Lower lobe of right lung (tissue), 2 donors: ENCODE results near the gene HMBS. TPM values are rescaled to one million over a fixed set of nuclear protein-coding genes. Genes with fewer than 3 reads are reported as not detected.

Experiments
- ATAC-seq, 2 donors: fragments of 200-7000 bp; cut with Tn5 transposase; one replicate each; pipeline ENCODE4 v1.9.1; 2020 to 2022; ENCODE audit warnings: mild to moderate bottlenecking in 2 of 2, moderate library complexity in 2 of 2
- DNase-seq: peaks from one replicate; pipeline ENCODE4 v3.0.0-alpha.2; 2020
- H3K27ac ChIP-seq: fragments of 200-600 bp; one replicate; pipeline ENCODE4 v1.8.0; 2022
- H3K27me3 ChIP-seq: fragments of 200-600 bp; one replicate; pipeline ENCODE4 v1.8.0; 2022; ENCODE audit warnings: low read depth
- H3K36me3 ChIP-seq: fragments of 200-600 bp; one replicate; pipeline ENCODE4 v1.8.0; 2022; ENCODE audit warnings: mild to moderate bottlenecking
- H3K4me1 ChIP-seq: fragments of 200-600 bp; one replicate; pipeline ENCODE4 v1.8.0; 2022
- H3K4me3 ChIP-seq: fragments of 200-600 bp; one replicate; pipeline ENCODE4 v1.8.0; 2022; ENCODE audit warnings: mild to moderate bottlenecking
- H3K9me3 ChIP-seq: fragments of 200-600 bp; one replicate; pipeline ENCODE4 v1.8.0; 2022
- intact Hi-C: fragments of 100-400 bp; cut with DNase I; formaldehyde crosslinking; loops from one replicate; pipeline ENCODE4 v1.11.0; 2022
- total RNA-seq: library from RNA; stranded (reverse); fragmentation: NEBNext Ultra II Directional; extraction: Animal tissue kit (Norgen Biotek cat#: 25700); gene quantifications from one replicate; pipeline ENCODE4 v1.2.1, GENCODE V29; 2021
- TF ChIP-seq, protein P1 (sequence below): fragments of 200-600 bp; IDR thresholded peaks from one replicate; pipeline ENCODE4 v1.8.0; 2022; ENCODE audit warnings: antibody characterized with exemption, mild to moderate bottlenecking
- donor health status: DM: no; HTN: yes; CAD: no; lungs with severe emphysema.

The HMBS gene
- total RNA-seq, 1 donor from 2014 or later: 16.7 TPM

DNA sequence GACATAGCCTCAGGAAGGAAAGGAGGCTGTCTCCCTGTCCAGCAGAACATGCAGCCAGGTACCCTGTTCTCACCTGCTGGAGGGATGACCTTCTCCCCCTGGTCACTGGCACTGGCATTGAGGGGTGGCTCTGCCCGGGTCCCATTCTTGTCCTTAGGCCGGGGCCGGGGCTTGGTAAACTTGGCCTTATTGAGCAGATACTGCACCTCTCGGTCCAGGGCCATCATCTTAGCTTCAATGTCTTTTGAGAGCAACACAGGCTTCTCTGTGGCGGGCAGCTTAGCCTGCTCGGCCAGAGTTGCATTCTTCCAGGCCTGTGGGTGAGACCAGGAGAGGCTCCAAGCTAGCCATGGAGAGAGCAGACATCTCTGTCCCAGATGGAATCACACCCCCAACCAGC, 38.2 kb upstream of the HMBS start:
- Histone ChIP-seq H3K4me3 (no peak overlapping the region), H3K27me3 (no peaks in the 10 kb centered on the region), H3K36me3 (peaks cover 72% of the 10 kb centered on the region), H3K27ac (no peak overlapping the region), H3K4me1 (no peaks in the 10 kb centered on the region), H3K9me3 (no peaks in the 10 kb centered on the region)
- no peak for DNase-seq
- TF ChIP-seq, protein P1, sequence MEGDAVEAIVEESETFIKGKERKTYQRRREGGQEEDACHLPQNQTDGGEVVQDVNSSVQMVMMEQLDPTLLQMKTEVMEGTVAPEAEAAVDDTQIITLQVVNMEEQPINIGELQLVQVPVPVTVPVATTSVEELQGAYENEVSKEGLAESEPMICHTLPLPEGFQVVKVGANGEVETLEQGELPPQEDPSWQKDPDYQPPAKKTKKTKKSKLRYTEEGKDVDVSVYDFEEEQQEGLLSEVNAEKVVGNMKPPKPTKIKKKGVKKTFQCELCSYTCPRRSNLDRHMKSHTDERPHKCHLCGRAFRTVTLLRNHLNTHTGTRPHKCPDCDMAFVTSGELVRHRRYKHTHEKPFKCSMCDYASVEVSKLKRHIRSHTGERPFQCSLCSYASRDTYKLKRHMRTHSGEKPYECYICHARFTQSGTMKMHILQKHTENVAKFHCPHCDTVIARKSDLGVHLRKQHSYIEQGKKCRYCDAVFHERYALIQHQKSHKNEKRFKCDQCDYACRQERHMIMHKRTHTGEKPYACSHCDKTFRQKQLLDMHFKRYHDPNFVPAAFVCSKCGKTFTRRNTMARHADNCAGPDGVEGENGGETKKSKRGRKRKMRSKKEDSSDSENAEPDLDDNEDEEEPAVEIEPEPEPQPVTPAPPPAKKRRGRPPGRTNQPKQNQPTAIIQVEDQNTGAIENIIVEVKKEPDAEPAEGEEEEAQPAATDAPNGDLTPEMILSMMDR: no peak
- no peak for ATAC-seq
- intact Hi-C loops: no loop called here

- no peak overlapping the region for H3K4me3 ChIP-seq
- DNase-seq (no peak), ATAC-seq (no peak)
- TF ChIP-seq, protein P1: no peak
- no peak overlapping the region for H3K27ac ChIP-seq
- no peaks in the 10 kb centered on the region for H3K27me3 ChIP-seq
- H3K9me3 ChIP-seq: no peaks in the 10 kb centered on the region
- intact Hi-C loops: no loop called here
- H3K4me1 ChIP-seq: no peaks in the 10 kb centered on the region
- peaks cover 80% of the 10 kb centered on the region for H3K36me3 ChIP-seq
Observed at GRCh38 chr11:119047205-119047604, 37.5 kb upstream of the HMBS start.

GRCh38 chr11:119048644-119049043, 36.0 kb upstream of the HMBS start:
- TF ChIP-seq, protein P1: no peak
- Histone ChIP-seq H3K9me3 (no peaks in the 10 kb centered on the region), H3K4me3 (no peak overlapping the region), H3K27ac (no peak overlapping the region), H3K36me3 (peaks cover 94% of the 10 kb centered on the region), H3K4me1 (no peaks in the 10 kb centered on the region), H3K27me3 (no peaks in the 10 kb centered on the region)
- ATAC-seq (no peak), DNase-seq (no peak)
- intact Hi-C loops: no loop called here

- intact Hi-C loops: no loop called here
- DNase-seq: no peak
- H3K27ac ChIP-seq: no peak overlapping the region
- H3K36me3 ChIP-seq: peaks cover 98% of the 10 kb centered on the region
- TF ChIP-seq, protein P1: no peak
- H3K27me3 ChIP-seq: no peaks in the 10 kb centered on the region
- no peaks in the 10 kb centered on the region for H3K4me1 ChIP-seq
- H3K9me3 ChIP-seq: no peaks in the 10 kb centered on the region
- H3K4me3 ChIP-seq: no peak overlapping the region
- no peak for ATAC-seq
Observed at GRCh38 chr11:119049081-119049480, 35.6 kb upstream of the HMBS start.

DNA sequence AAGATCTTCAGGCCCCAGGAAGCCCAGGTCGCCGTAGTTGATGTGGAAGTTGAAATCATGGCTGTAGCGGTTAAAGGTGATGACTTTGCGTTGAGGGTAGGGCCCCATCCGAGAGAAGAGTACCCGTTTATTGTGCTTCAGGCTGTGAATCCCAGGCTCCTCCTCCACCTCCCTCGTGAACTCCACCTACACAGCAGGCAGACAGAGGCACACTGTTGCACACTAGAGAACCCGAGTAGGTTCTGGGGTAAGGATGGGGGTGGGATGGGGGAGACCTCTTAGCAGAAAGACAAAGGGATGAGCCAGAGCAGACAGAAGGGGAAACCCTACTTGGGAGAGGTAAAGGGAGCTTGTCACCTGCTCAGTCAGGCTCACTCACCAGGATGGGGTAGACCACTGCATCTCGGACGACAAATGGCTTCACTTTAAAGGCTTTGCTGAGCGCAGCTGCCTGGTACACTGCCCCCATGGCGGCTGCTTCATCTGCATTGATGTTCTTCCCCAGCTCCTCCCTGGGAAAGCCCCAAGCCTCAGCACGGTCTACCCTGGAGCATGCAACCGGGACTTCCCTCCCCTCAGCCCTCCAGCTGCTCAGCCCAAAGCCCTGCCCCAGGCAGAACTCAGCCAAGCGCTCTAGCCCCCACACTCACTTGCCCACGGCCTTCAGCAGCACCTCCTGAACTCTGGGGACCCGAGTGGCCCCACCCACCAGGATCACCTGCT, 33.1 kb upstream of the HMBS start:
- no peak for DNase-seq
- intact Hi-C loops: no loop called here
- no peak overlapping the region for H3K4me3 ChIP-seq
- peaks cover 89% of the 10 kb centered on the region for H3K36me3 ChIP-seq
- TF ChIP-seq, protein P1: no peak
- no peaks in the 10 kb centered on the region for H3K27me3 ChIP-seq
- no peaks in the 10 kb centered on the region for H3K9me3 ChIP-seq
- H3K27ac ChIP-seq: no peak overlapping the region
- no peak for ATAC-seq
- H3K4me1 ChIP-seq: peaks cover 15% of the 10 kb centered on the region
